ENCODE measurements around the gene RCSD1. TPM values are rescaled to one million over a fixed set of nuclear protein-coding genes. Genes with fewer than 3 reads are reported as not detected.
"Not testable (repeated sequence)": the region's sequence is repeated elsewhere in the genome, so short reads cannot be mapped to it uniquely, and the experiment has no call there.

The RCSD1 gene
- total and polyA plus RNA-seq, 11 donors = 14.1 to 51.5 (median 29.6) TPM

GRCh38 chr1:167612587-167613385, 17.2 kb upstream of the RCSD1 start:
- ATAC-seq (peak in 1 of 4 donors; percentile 23), DNase-seq (no peak)
- peaks cover 0 to 56% (median 16%) of the 10 kb centered on the region in 12 donors for H3K4me1 ChIP-seq
- peaks cover 0 to 13% (median 3%) of the 10 kb centered on the region in 12 donors for H3K9me3 ChIP-seq
- no peaks in the 10 kb centered on the region for H3K36me3 ChIP-seq
- intact Hi-C loops (cut with DNase I) = no loop called here
- peak overlapping the region in 1 of 12 donors; percentile 71 for H3K27ac ChIP-seq
- 91 to 97% (median 96%) methylated on average over 2 of the region's 2 CpGs for WGBS, 4 donors
- no peak overlapping the region for H3K4me3 ChIP-seq
- no peaks in the 10 kb centered on the region for H3K27me3 ChIP-seq
- TF ChIP-seq CTCF (IDR thresholded peaks at IDR 0.05) = no peak
- TF ChIP-seq POLR2A (IDR thresholded peaks at IDR 0.05) = no peak

- H3K36me3 ChIP-seq; intact Hi-C loops (cut with DNase I); H3K27me3 ChIP-seq; H3K9me3 ChIP-seq; H3K27ac ChIP-seq; ATAC-seq; H3K4me3 ChIP-seq; DNase-seq: not testable (repeated sequence)
- H3K4me1 ChIP-seq = peaks cover 0 to 68% (median 23%) of the 10 kb centered on the region in 12 donors
- WGBS, 4 donors = 62 to 82% (median 67%) methylated on average over 2 of the region's 2 CpGs
These were observed 16.0 kb upstream of the RCSD1 start for GRCh38 chr1:167613984-167614383.

- ATAC-seq (no peak), DNase-seq (no peak)
- WGBS, 4 donors = 73 to 84% (median 79%) methylated on average over 1 of the region's 1 CpG
- TF ChIP-seq CTCF (IDR thresholded peaks at IDR 0.05) = no peak
- no peak for TF ChIP-seq POLR2A (IDR thresholded peaks at IDR 0.05)
- Histone ChIP-seq H3K4me3 (no peak overlapping the region), H3K4me1 (peaks cover 0 to 62% (median 23%) of the 10 kb centered on the region in 12 donors), H3K36me3 (no peaks in the 10 kb centered on the region), H3K27me3 (no peaks in the 10 kb centered on the region), H3K9me3 (peaks cover 0 to 10% (median 3%) of the 10 kb centered on the region in 12 donors), H3K27ac (no peak overlapping the region)
- intact Hi-C loops (cut with DNase I) = loop anchor here in 1 of 10 donors (5.0 kb wide), 1 partner anchor 72 kb away; no protein-coding TSS in a partner anchor
These were observed 15.2 kb upstream of the RCSD1 start for GRCh38 chr1:167614851-167615250.

- Histone ChIP-seq H3K9me3 (peaks cover 0 to 10% (median 3%) of the 10 kb centered on the region in 12 donors), H3K4me3 (peak overlapping the region in 2 of 12 donors; percentile 33 to 40), H3K36me3 (no peaks in the 10 kb centered on the region), H3K27ac (peak overlapping the region; percentile 59 to 88 (median 72)), H3K27me3 (no peaks in the 10 kb centered on the region), H3K4me1 (peaks cover 0 to 51% (median 23%) of the 10 kb centered on the region in 12 donors)
- DNase-seq = no peak
- intact Hi-C loops (cut with DNase I) = loop anchor here in 1 of 10 donors (5.0 kb wide), 1 partner anchor 71 kb away; no protein-coding TSS in a partner anchor
- WGBS, 4 donors = 90 to 95% (median 90%) methylated on average over 8 of the region's 8 CpGs
- ATAC-seq = no peak
- TF ChIP-seq CTCF (IDR thresholded peaks at IDR 0.05) = no peak
These were observed 13.5 kb upstream of the RCSD1 start for GRCh38 chr1:167616521-167616920.
